ENCODE data around the gene HECA.
"Not testable (repeated sequence)": the region's sequence is repeated elsewhere in the genome, so short reads cannot be mapped to it uniquely, and the experiment has no call there.

HECA gene

DNA sequence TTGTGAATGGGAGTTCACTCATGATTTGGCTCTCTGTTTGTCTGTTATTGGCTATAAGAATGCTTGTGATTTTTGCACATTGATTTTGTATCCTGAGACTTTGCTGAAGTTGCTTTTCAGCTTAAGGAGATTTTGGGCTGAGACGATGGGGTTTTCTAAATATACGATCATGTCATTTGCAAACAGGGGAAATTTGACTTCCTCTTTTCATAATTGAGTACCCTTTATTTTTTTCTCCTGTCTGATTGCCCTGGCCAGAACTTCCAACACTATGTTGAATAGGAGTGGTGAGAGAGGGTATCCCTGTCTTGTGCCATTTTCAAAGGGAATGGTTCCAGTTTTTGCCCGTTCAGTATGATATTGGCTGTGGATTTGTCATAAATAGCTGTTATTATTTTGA lies 12.1 kb upstream of the HECA start:
- not testable (repeated sequence) for H3K27me3 ChIP-seq (ENCODE audit: control insufficient read depth in 3 of 3, insufficient read depth in 3 of 3, low read depth in 1 of 3, low read length in 3 of 3); H2BK120ac ChIP-seq (ENCODE audit: low read depth, low read length); DNase-seq (ENCODE audit: low spot score); H2BK5ac ChIP-seq (ENCODE audit: low read length); H2AK5ac ChIP-seq (ENCODE audit: low read depth, low read length); H3K79me1 ChIP-seq (ENCODE audit: low read depth, low read length); H2BK15ac ChIP-seq (ENCODE audit: low read length); H3K9ac ChIP-seq (ENCODE audit: low read depth, low read length, poor library complexity); H3K4me1 ChIP-seq (ENCODE audit: control insufficient read depth in 2 of 2, insufficient read depth in 1 of 2, low read depth in 1 of 2, low read length in 2 of 2); H4K91ac ChIP-seq (ENCODE audit: low read depth, low read length, poor library complexity); H3K14ac ChIP-seq (ENCODE audit: low read length); H3K4me2 ChIP-seq (ENCODE audit: insufficient read depth, low read length, poor library complexity, severe bottlenecking); H3K36me3 ChIP-seq (replicated peaks in 1 of 2; ENCODE audit: control insufficient read depth in 2 of 2, insufficient read depth in 2 of 2, low read length in 2 of 2); H2AFZ ChIP-seq (ENCODE audit: low read length); H3K9me3 ChIP-seq (replicated peaks in 1 of 2; ENCODE audit: control insufficient read depth in 2 of 2, insufficient read depth in 1 of 2, low read depth in 1 of 2, low read length in 2 of 2); H2BK12ac ChIP-seq (ENCODE audit: low read length); H3K4me3 ChIP-seq (ENCODE audit: low read length in 2 of 2); H4K8ac ChIP-seq (ENCODE audit: low read depth, low read length); H3K23ac ChIP-seq (ENCODE audit: low read depth, low read length, poor library complexity); H3K27ac ChIP-seq (replicated peaks; ENCODE audit: low read length); H3K4ac ChIP-seq (ENCODE audit: low read length); H3K18ac ChIP-seq (ENCODE audit: low read length)
- WGBS, 2 donors (ENCODE audit: extremely low coverage in 2 of 2, insufficient read length in 2 of 2, insufficient replicate concordance in 1 of 2) = no CpG with 5 or more reads among the region's 3 CpGs

- no CpG with 5 or more reads among the region's 8 CpGs for WGBS, 2 donors (ENCODE audit: extremely low coverage in 2 of 2, insufficient read length in 2 of 2, insufficient replicate concordance in 1 of 2)
Measured at GRCh38 chr6:139124887-139125672, 9.8 kb upstream of the HECA start.

GRCh38 chr6:139126255-139126654 lies 8.6 kb upstream of the HECA start:
- Histone ChIP-seq H3K9ac (ENCODE audit: low read depth, low read length, poor library complexity) (no peak overlapping the region), H3K79me1 (ENCODE audit: low read depth, low read length) (no peaks in the 10 kb centered on the region), H3K4ac (ENCODE audit: low read length) (no peak overlapping the region), H2BK12ac (ENCODE audit: low read length) (no peak overlapping the region), H3K18ac (ENCODE audit: low read length) (no peak overlapping the region), H2AK5ac (ENCODE audit: low read depth, low read length) (no peak overlapping the region), H3K36me3 (replicated peaks in 1 of 2; ENCODE audit: control insufficient read depth in 2 of 2, insufficient read depth in 2 of 2, low read length in 2 of 2) (no peaks in the 10 kb centered on the region), H3K14ac (ENCODE audit: low read length) (no peak overlapping the region), H2AFZ (ENCODE audit: low read length) (no peak overlapping the region), H3K4me1 (ENCODE audit: control insufficient read depth in 2 of 2, insufficient read depth in 1 of 2, low read depth in 1 of 2, low read length in 2 of 2) (no peaks in the 10 kb centered on the region), H4K91ac (ENCODE audit: low read depth, low read length, poor library complexity) (no peak overlapping the region), H3K27ac (replicated peaks; ENCODE audit: low read length) (no peak overlapping the region), H3K9me3 (replicated peaks in 1 of 2; ENCODE audit: control insufficient read depth in 2 of 2, insufficient read depth in 1 of 2, low read depth in 1 of 2, low read length in 2 of 2) (no peaks in the 10 kb centered on the region), H3K27me3 (ENCODE audit: control insufficient read depth in 3 of 3, insufficient read depth in 3 of 3, low read depth in 1 of 3, low read length in 3 of 3) (no peaks in the 10 kb centered on the region), H2BK15ac (ENCODE audit: low read length) (no peak overlapping the region), H4K8ac (ENCODE audit: low read depth, low read length) (no peak overlapping the region), H3K4me3 (ENCODE audit: low read length in 2 of 2) (no peak overlapping the region), H3K4me2 (ENCODE audit: insufficient read depth, low read length, poor library complexity, severe bottlenecking) (no peak overlapping the region), H3K23ac (ENCODE audit: low read depth, low read length, poor library complexity) (no peak overlapping the region), H2BK5ac (ENCODE audit: low read length) (no peak overlapping the region), H2BK120ac (ENCODE audit: low read depth, low read length) (no peak overlapping the region)
- no peak for DNase-seq (ENCODE audit: low spot score)
- no CpG with 5 or more reads among the region's 3 CpGs for WGBS, 2 donors (ENCODE audit: extremely low coverage in 2 of 2, insufficient read length in 2 of 2, insufficient replicate concordance in 1 of 2)

More at GRCh38 chr6:139124887-139125672, 9.8 kb upstream of the HECA start:
- DNase-seq (ENCODE audit: low spot score) = no peak
- no peak overlapping the region for H3K9ac ChIP-seq (ENCODE audit: low read depth, low read length, poor library complexity)
- H3K23ac ChIP-seq (ENCODE audit: low read depth, low read length, poor library complexity) = no peak overlapping the region
- H4K91ac ChIP-seq (ENCODE audit: low read depth, low read length, poor library complexity) = no peak overlapping the region
- H3K36me3 ChIP-seq (replicated peaks in 1 of 2; ENCODE audit: control insufficient read depth in 2 of 2, insufficient read depth in 2 of 2, low read length in 2 of 2) = no peaks in the 10 kb centered on the region
- H3K27me3 ChIP-seq (ENCODE audit: control insufficient read depth in 3 of 3, insufficient read depth in 3 of 3, low read depth in 1 of 3, low read length in 3 of 3) = no peaks in the 10 kb centered on the region
- no peak overlapping the region for H3K4me3 ChIP-seq (ENCODE audit: low read length in 2 of 2)
- H2BK15ac ChIP-seq (ENCODE audit: low read length) = no peak overlapping the region
- H2BK120ac ChIP-seq (ENCODE audit: low read depth, low read length) = no peak overlapping the region
- no peak overlapping the region for H2AK5ac ChIP-seq (ENCODE audit: low read depth, low read length)
- no peak overlapping the region for H2BK5ac ChIP-seq (ENCODE audit: low read length)
- no peaks in the 10 kb centered on the region for H3K9me3 ChIP-seq (replicated peaks in 1 of 2; ENCODE audit: control insufficient read depth in 2 of 2, insufficient read depth in 1 of 2, low read depth in 1 of 2, low read length in 2 of 2)
- H3K4me2 ChIP-seq (ENCODE audit: insufficient read depth, low read length, poor library complexity, severe bottlenecking) = no peak overlapping the region
- no peaks in the 10 kb centered on the region for H3K79me1 ChIP-seq (ENCODE audit: low read depth, low read length)
- H3K14ac ChIP-seq (ENCODE audit: low read length) = no peak overlapping the region
- H2BK12ac ChIP-seq (ENCODE audit: low read length) = no peak overlapping the region
- no peak overlapping the region for H4K8ac ChIP-seq (ENCODE audit: low read depth, low read length)
- peak overlapping the region; percentile 15 for H2AFZ ChIP-seq (ENCODE audit: low read length)
- H3K18ac ChIP-seq (ENCODE audit: low read length) = no peak overlapping the region
- no peak overlapping the region for H3K27ac ChIP-seq (replicated peaks; ENCODE audit: low read length)
- H3K4me1 ChIP-seq (ENCODE audit: control insufficient read depth in 2 of 2, insufficient read depth in 1 of 2, low read depth in 1 of 2, low read length in 2 of 2) = no peaks in the 10 kb centered on the region
- H3K4ac ChIP-seq (ENCODE audit: low read length) = no peak overlapping the region

DNA sequence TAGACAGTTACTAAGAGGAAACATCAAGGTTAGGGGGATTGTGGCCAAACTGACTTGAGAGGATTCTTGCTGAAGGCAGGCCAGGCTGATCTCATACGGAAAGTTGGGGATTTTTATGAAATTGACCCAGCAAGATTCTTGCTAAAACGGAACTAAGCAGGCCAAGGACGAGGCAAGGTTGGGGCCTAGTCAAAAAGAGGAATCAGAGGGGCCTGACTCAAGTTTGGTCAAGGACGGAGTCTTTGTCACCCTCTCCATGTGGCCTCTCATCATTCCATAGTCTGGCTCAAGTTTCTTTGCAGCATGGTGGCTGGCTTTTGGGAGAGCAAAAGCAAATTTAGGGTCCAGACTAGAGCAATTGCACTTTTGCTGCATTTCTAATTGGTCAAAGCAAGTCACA lies 7.9 kb upstream of the HECA start:
- Histone ChIP-seq H3K79me1 (ENCODE audit: low read depth, low read length) (no peaks in the 10 kb centered on the region), H3K27me3 (ENCODE audit: control insufficient read depth in 3 of 3, insufficient read depth in 3 of 3, low read depth in 1 of 3, low read length in 3 of 3) (no peaks in the 10 kb centered on the region), H3K4me2 (ENCODE audit: insufficient read depth, low read length, poor library complexity, severe bottlenecking) (no peak overlapping the region), H3K18ac (ENCODE audit: low read length) (no peak overlapping the region), H2BK5ac (ENCODE audit: low read length) (no peak overlapping the region), H4K8ac (ENCODE audit: low read depth, low read length) (no peak overlapping the region), H2BK120ac (ENCODE audit: low read depth, low read length) (no peak overlapping the region), H3K4me3 (ENCODE audit: low read length in 2 of 2) (no peak overlapping the region), H3K4me1 (ENCODE audit: control insufficient read depth in 2 of 2, insufficient read depth in 1 of 2, low read depth in 1 of 2, low read length in 2 of 2) (no peaks in the 10 kb centered on the region), H2AK5ac (ENCODE audit: low read depth, low read length) (no peak overlapping the region), H3K23ac (ENCODE audit: low read depth, low read length, poor library complexity) (no peak overlapping the region), H3K27ac (replicated peaks; ENCODE audit: low read length) (no peak overlapping the region), H3K9me3 (replicated peaks in 1 of 2; ENCODE audit: control insufficient read depth in 2 of 2, insufficient read depth in 1 of 2, low read depth in 1 of 2, low read length in 2 of 2) (no peaks in the 10 kb centered on the region), H2BK12ac (ENCODE audit: low read length) (no peak overlapping the region), H3K36me3 (replicated peaks in 1 of 2; ENCODE audit: control insufficient read depth in 2 of 2, insufficient read depth in 2 of 2, low read length in 2 of 2) (no peaks in the 10 kb centered on the region), H3K4ac (ENCODE audit: low read length) (no peak overlapping the region), H3K9ac (ENCODE audit: low read depth, low read length, poor library complexity) (no peak overlapping the region), H4K91ac (ENCODE audit: low read depth, low read length, poor library complexity) (no peak overlapping the region), H2AFZ (ENCODE audit: low read length) (no peak overlapping the region), H3K14ac (ENCODE audit: low read length) (no peak overlapping the region), H2BK15ac (ENCODE audit: low read length) (no peak overlapping the region)
- no CpG with 5 or more reads among the region's 4 CpGs for WGBS, 2 donors (ENCODE audit: extremely low coverage in 2 of 2, insufficient read length in 2 of 2, insufficient replicate concordance in 1 of 2)
- no peak for DNase-seq (ENCODE audit: low spot score)

Data from neuronal stem cell (in vitro differentiated cells).